Neural cell (in vitro differentiated cells): ENCODE measurements around the gene PDE3B. TPM values are rescaled to one million over a fixed set of nuclear protein-coding genes. Genes with fewer than 3 reads are reported as not detected.
"Not testable (repeated sequence)": the region's sequence is repeated elsewhere in the genome, so short reads cannot be mapped to it uniquely, and the experiment has no call there.

Source experiments
- H2AFZ ChIP-seq: fragments of 200-600, 300-800 bp; sonication (generic), shearing (Covaris generic); 2 replicates; pipeline ENCODE4 v1.6.0; 2014; ENCODE audit warnings: low read depth, mild to moderate bottlenecking, antibody characterized with exemption, low read length, moderate library complexity
- H3F3A ChIP-seq: fragments of 200-600 bp; shearing (Covaris generic); 2 replicates; pipeline ENCODE4 v1.6.1; 2016; ENCODE audit warnings: mild to moderate bottlenecking, moderate library complexity, mixed read lengths, antibody characterized with exemption, low read length; ENCODE audit not compliant: insufficient read depth, poor library complexity, severe bottlenecking
- H3K27ac ChIP-seq: fragments of 200-600, 300-800 bp; sonication (generic), shearing (Covaris generic); 2 replicates; pipeline ENCODE4 v1.5.1; 2014; ENCODE audit warnings: mild to moderate bottlenecking, low read length, moderate library complexity
- H3K27me3 ChIP-seq: fragments of 300-800, 200-600 bp; sonication (generic), shearing (Covaris generic); 2 replicates; pipeline ENCODE4 v1.6.0; 2014; ENCODE audit warnings: mild to moderate bottlenecking, low read depth, low read length, moderate library complexity; ENCODE audit not compliant: insufficient read depth
- H3K36me3 ChIP-seq: fragments of 300-800, 200-600 bp; sonication (generic), shearing (Covaris generic); 2 replicates; pipeline ENCODE4 v1.5.1; 2014; ENCODE audit warnings: mild to moderate bottlenecking, antibody characterized with exemption, low read length, moderate library complexity; ENCODE audit not compliant: insufficient read depth
- H3K4me2 ChIP-seq: fragments of 300-800, 200-600 bp; sonication (generic), shearing (Covaris generic); 2 replicates; pipeline ENCODE4 v1.6.0; 2014; ENCODE audit warnings: mild to moderate bottlenecking, low read length
- H3K4me3 ChIP-seq: fragments of 300-800, 200-600 bp; sonication (generic), shearing (Covaris generic); 2 replicates; pipeline ENCODE4 v1.5.1; 2014; ENCODE audit warnings: mild to moderate bottlenecking, low read length, moderate library complexity
- H3K79me2 ChIP-seq: fragments of 200-600 bp; shearing (Covaris generic); replicated peaks from 2 replicates; pipeline ENCODE4 v1.6.0; 2014; ENCODE audit warnings: mild to moderate bottlenecking, low read length, moderate library complexity; ENCODE audit not compliant: insufficient read depth
- H3K9ac ChIP-seq: fragments of 300-800, 200-600 bp; sonication (generic), shearing (Covaris generic); 2 replicates; pipeline ENCODE4 v1.6.1; 2016; ENCODE audit warnings: mild to moderate bottlenecking, low read length, mixed read lengths
- H3K9me2 ChIP-seq: fragments of 200-600 bp; shearing (Covaris generic); 2 replicates; pipeline ENCODE4 v1.6.1; 2016; ENCODE audit warnings: mild to moderate bottlenecking, low read length, mixed read lengths; ENCODE audit not compliant: insufficient read depth
- H3K9me3 ChIP-seq: fragments of 200-600, 300-800 bp; sonication (generic), shearing (Covaris generic); 2 replicates; pipeline ENCODE4 v1.6.1; 2016; ENCODE audit warnings: mild to moderate bottlenecking, mixed run types, low read length, moderate library complexity, mixed read lengths
- H4K20me1 ChIP-seq: fragments of 200-600 bp; shearing (Covaris generic); 2 replicates; pipeline ENCODE4 v1.6.1; 2016; ENCODE audit warnings: mild to moderate bottlenecking, mixed run types; ENCODE audit not compliant: insufficient read depth
- CTCF ChIP-seq: fragments of 450-650 bp; IDR thresholded peaks from 2 replicates; pipeline ENCODE4 v1.5.1; 2014; ENCODE audit warnings: antibody characterized with exemption, mild to moderate bottlenecking, moderate library complexity; ENCODE audit not compliant: poor library complexity, severe bottlenecking
- EP300 ChIP-seq: fragments of 450-650 bp; conservative IDR thresholded peaks from 2 replicates; pipeline ENCODE4 v1.6.1; 2014; ENCODE audit warnings: antibody characterized with exemption, mild to moderate bottlenecking, moderate library complexity; ENCODE audit not compliant: poor library complexity, severe bottlenecking
- EZH2 ChIP-seq: fragments of 200-600, 300-800 bp; shearing (Covaris generic), sonication (generic); IDR thresholded peaks from 2 replicates; pipeline ENCODE4 v1.6.1; 2014; ENCODE audit warnings: antibody characterized with exemption, low read length, borderline replicate concordance, mild to moderate bottlenecking; ENCODE audit not compliant: insufficient read depth, poor library complexity, severe bottlenecking
- MXI1 ChIP-seq: fragments of 450-650 bp; conservative IDR thresholded peaks from 2 replicates; pipeline ENCODE4 v1.6.1; 2014; ENCODE audit warnings: antibody characterized with exemption, mild to moderate bottlenecking; ENCODE audit not compliant: poor library complexity, severe bottlenecking
- POLR2AphosphoS5 ChIP-seq: IDR thresholded peaks from 2 replicates; pipeline ENCODE4 v1.6.1; 2012
- RAD21 ChIP-seq: fragments of 450-650 bp; conservative IDR thresholded peaks from 2 replicates; pipeline ENCODE4 v1.6.1; 2014; ENCODE audit warnings: antibody characterized with exemption, mild to moderate bottlenecking, moderate library complexity
- REST ChIP-seq: IDR thresholded peaks from 2 replicates; pipeline ENCODE4 v1.6.1; 2012; ENCODE audit warnings: borderline replicate concordance
- SMC3 ChIP-seq: fragments of 450-650 bp; conservative IDR thresholded peaks from 2 replicates; pipeline ENCODE4 v1.6.1; 2014; ENCODE audit warnings: antibody characterized with exemption, mild to moderate bottlenecking, moderate library complexity; ENCODE audit not compliant: poor library complexity
- TAF1 ChIP-seq: IDR thresholded peaks from 2 replicates; pipeline ENCODE4 v1.6.1; 2012; ENCODE audit warnings: low read depth
- polyA minus RNA-seq: library from RNA; depleted of rRNA, polyadenylated mRNA; stranded (reverse); fragments of >200 nt; gene quantifications from 2 replicates; pipeline ENCODE4 v1.2.3, GENCODE V29; 2014
- polyA plus RNA-seq: library from polyadenylated mRNA; depleted of rRNA; stranded (reverse); fragments of >200 nt; gene quantifications from 2 replicates; pipeline ENCODE4 v1.2.3, GENCODE V29; 2014

PDE3B gene
- polyA plus RNA-seq: 13.1 and 13.8 TPM in 2 replicates
- polyA minus RNA-seq: 38.0 and 46.1 TPM in 2 replicates

GRCh38 chr11:14643697-14644225 is at the start of gene PDE3B:
TSS of gene PDE3B (plus strand) at chr11:14643804. CDS start at chr11:14644076, 272 bp downstream.
- Histone ChIP-seq H3K27me3 (no peaks in the 10 kb centered on the region), H4K20me1 (no peaks in the 10 kb centered on the region), H3F3A (no peaks in the 10 kb centered on the region), H3K79me2 (peaks cover 33% of the 10 kb centered on the region), H2AFZ (peak within 1 kb of the TSS; percentile 42), H3K27ac (peak within 1 kb of the TSS; percentile 67), H3K36me3 (no peaks in the 10 kb centered on the region), H3K4me3 (peak within 1 kb of the TSS; percentile 87), H3K9ac (peak within 1 kb of the TSS; percentile 83), H3K9me2 (no peaks in the 10 kb centered on the region), H3K9me3 (no peaks in the 10 kb centered on the region), H3K4me2 (peak within 1 kb of the TSS; percentile 100)
- TF ChIP-seq POLR2AphosphoS5 (peak; percentile 78), MXI1 (peak; percentile 80), CTCF (peak; percentile 36), REST (peak; percentile 24), EZH2 (no peak)

- not testable (repeated sequence) for H3K9me2 ChIP-seq, H3K9me3 ChIP-seq, H3K27ac ChIP-seq, H3K4me3 ChIP-seq, H3K36me3 ChIP-seq, H3F3A ChIP-seq, H4K20me1 ChIP-seq, H3K27me3 ChIP-seq, H3K79me2 ChIP-seq, H3K9ac ChIP-seq, H2AFZ ChIP-seq, H3K4me2 ChIP-seq
Measured at GRCh38 chr11:14595261-14595660, 48.3 kb upstream of the PDE3B start.

- Histone ChIP-seq H3K79me2 (no peaks in the 10 kb centered on the region), H3K27me3 (no peaks in the 10 kb centered on the region), H3K4me3 (no peak overlapping the region), H3K4me2 (no peak overlapping the region), H3F3A (no peaks in the 10 kb centered on the region), H3K9me2 (no peaks in the 10 kb centered on the region), H3K9ac (no peak overlapping the region), H4K20me1 (no peaks in the 10 kb centered on the region), H3K9me3 (no peaks in the 10 kb centered on the region), H2AFZ (no peak overlapping the region), H3K27ac (no peak overlapping the region), H3K36me3 (no peaks in the 10 kb centered on the region)
- no peak for TF ChIP-seq TAF1
- TF ChIP-seq EP300: no peak
- no peak for TF ChIP-seq SMC3
- no peak for TF ChIP-seq POLR2AphosphoS5
- TF ChIP-seq MXI1: no peak
- TF ChIP-seq REST: no peak
- TF ChIP-seq EZH2: no peak
- no peak for TF ChIP-seq RAD21
- TF ChIP-seq CTCF: no peak
Measured at GRCh38 chr11:14607713-14608112, 35.9 kb upstream of the PDE3B start.
